IMR-90 (cell line): ENCODE measurements around the gene SYNGR2. TPM values are rescaled to one million over a fixed set of nuclear protein-coding genes. Genes with fewer than 3 reads are reported as not detected.
A peak's percentile ranks its signal among the peaks of the same experiment; 100 is the strongest.

Source experiments
- ATAC-seq: fragments of 200-7000 bp; cut with Tn5 transposase; 2 replicates; pipeline ENCODE4 v1.9.1; 2020; ENCODE audit warnings: low read depth, mild to moderate bottlenecking, moderate library complexity
- BruUV-seq: library from RNA; stranded (reverse); fragments of 400-500 nt; replicated peaks from 2 replicates; lab custom pipeline; 2021; lab: Mats Ljungman, UMichigan
- CTCF ChIA-PET: fragments of 300-600 bp; formaldehyde crosslinking; extraction: SDS; loops from one replicate; lab custom pipeline; 2021; ENCODE audit warnings: antibody characterized with exemption; lab: Yijun Ruan, JAX
- POLR2A ChIA-PET: fragments of 300-600 bp; sonication (Branson Sonifier 250); formaldehyde crosslinking; loops from one replicate; lab custom pipeline; 2022; ENCODE audit warnings: antibody characterized with exemption; ENCODE audit not compliant: unreplicated experiment; lab: Charles Lee
- DNase-seq: peaks from one replicate; pipeline ENCODE4 v3.0.0; 2013
- H2AFZ ChIP-seq: replicated peaks from 2 replicates; pipeline ENCODE3; 2013; ENCODE audit warnings: low read length, mild to moderate bottlenecking; ENCODE audit not compliant: poor library complexity
- H2AK5ac ChIP-seq: 2 replicates; pipeline ENCODE4 v1.6.1; 2013; ENCODE audit warnings: low read depth, low read length, inconsistent platforms
- H2AK9ac ChIP-seq: replicated peaks from 2 replicates; pipeline ENCODE3; 2013; ENCODE audit warnings: mild to moderate bottlenecking, low read depth, low read length, moderate library complexity; ENCODE audit not compliant: poor library complexity
- H2BK120ac ChIP-seq: 2 replicates; pipeline ENCODE4 v1.6.1; 2013; ENCODE audit warnings: low read depth, low read length, inconsistent platforms
- H2BK15ac ChIP-seq: 3 replicates; pipeline ENCODE4 v1.6.1; 2013; ENCODE audit warnings: low read depth, low read length, inconsistent platforms
- H2BK20ac ChIP-seq: 2 replicates; pipeline ENCODE4 v1.6.1; 2013; ENCODE audit warnings: low read depth, mild to moderate bottlenecking, inconsistent platforms, low read length, moderate library complexity
- H2BK5ac ChIP-seq: 2 replicates; pipeline ENCODE4 v1.6.1; 2013; ENCODE audit warnings: mild to moderate bottlenecking, low read depth, low read length, inconsistent platforms; ENCODE audit not compliant: poor library complexity, severe bottlenecking
- H3K14ac ChIP-seq: replicated peaks from 2 replicates; pipeline ENCODE4 v1.6.1; 2013; ENCODE audit warnings: low read depth, low read length, inconsistent platforms
- H3K18ac ChIP-seq: 2 replicates; pipeline ENCODE4 v1.6.1; 2013; ENCODE audit warnings: low read depth, low read length, control low read depth
- H3K23ac ChIP-seq: 2 replicates; pipeline ENCODE4 v1.6.1; 2013; ENCODE audit warnings: low read depth, low read length, inconsistent platforms
- H3K27ac ChIP-seq: 2 replicates; pipeline ENCODE4 v1.5.1; 2013; ENCODE audit warnings: mild to moderate bottlenecking, control low read depth, low read length; ENCODE audit not compliant: insufficient read depth
- H3K27me3 ChIP-seq: 2 replicates; pipeline ENCODE4 v1.6.1; 2013; ENCODE audit warnings: low read length; ENCODE audit not compliant: control insufficient read depth, insufficient read depth
- H3K36me3 ChIP-seq: 2 replicates; pipeline ENCODE4 v1.6.1; 2013; ENCODE audit warnings: low read length, mixed read lengths; ENCODE audit not compliant: control insufficient read depth, insufficient read depth
- H3K4ac ChIP-seq: 2 replicates; pipeline ENCODE4 v1.6.1; 2013; ENCODE audit warnings: low read depth, low read length, inconsistent platforms
- H3K4me1 ChIP-seq: 2 replicates; pipeline ENCODE4 v1.6.1; 2013; ENCODE audit warnings: low read length, mixed read lengths; ENCODE audit not compliant: control insufficient read depth, insufficient read depth
- H3K4me2 ChIP-seq: 2 replicates; pipeline ENCODE4 v1.6.1; 2013; ENCODE audit warnings: low read depth, mild to moderate bottlenecking, control low read depth, low read length, moderate library complexity
- H3K4me3 ChIP-seq: 2 replicates; pipeline ENCODE4 v1.5.1; 2013; ENCODE audit warnings: low read depth, mild to moderate bottlenecking, control low read depth, low read length, moderate library complexity; ENCODE audit not compliant: insufficient read depth
- H3K56ac ChIP-seq: 2 replicates; pipeline ENCODE4 v1.6.1; 2013; ENCODE audit warnings: low read length, inconsistent platforms; ENCODE audit not compliant: insufficient read depth; ENCODE audit errors: extremely low read depth
- H3K79me1 ChIP-seq, 2 experiments: 2 replicates each; pipeline ENCODE4 v1.6.1; 2013; ENCODE audit warnings: low read length in 2 of 2, inconsistent platforms in 1 of 2, low read depth in 1 of 2
- H3K9ac ChIP-seq: 2 replicates; pipeline ENCODE4 v1.6.1; 2013; ENCODE audit warnings: low read depth, low read length, control low read depth
- H3K9me1 ChIP-seq: 2 replicates; pipeline ENCODE4 v1.6.1; 2013; ENCODE audit warnings: low read length, inconsistent platforms; ENCODE audit not compliant: insufficient read depth
- H3K9me3 ChIP-seq: 2 replicates; pipeline ENCODE4 v1.6.1; 2013; ENCODE audit warnings: low read length; ENCODE audit not compliant: control insufficient read depth, insufficient read depth
- H4K20me1 ChIP-seq: 2 replicates; pipeline ENCODE4 v1.6.1; 2013; ENCODE audit warnings: low read length, inconsistent platforms; ENCODE audit not compliant: insufficient read depth
- H4K5ac ChIP-seq: 2 replicates; pipeline ENCODE4 v1.6.1; 2013; ENCODE audit warnings: mild to moderate bottlenecking, low read depth, low read length, control low read depth
- H4K8ac ChIP-seq, 2 experiments: 2 replicates each; pipeline ENCODE4 v1.6.1; 2013; ENCODE audit warnings: low read depth in 2 of 2, low read length in 2 of 2, control low read depth in 1 of 2, inconsistent platforms in 1 of 2
- H4K91ac ChIP-seq: 2 replicates; pipeline ENCODE4 v1.6.1; 2013; ENCODE audit warnings: low read depth, low read length, inconsistent platforms; ENCODE audit not compliant: insufficient read depth
- MAZ ChIP-seq: IDR thresholded peaks from 2 replicates; pipeline ENCODE4 v1.6.1; 2012; ENCODE audit warnings: low read depth, mild to moderate bottlenecking, low read length, improper control_type of control experiment, moderate library complexity, borderline replicate concordance
- NFE2L2 ChIP-seq: fragments of 150-350 bp; IDR thresholded peaks from 2 replicates; pipeline ENCODE4 v1.6.1; 2016; ENCODE audit warnings: low read depth, mild to moderate bottlenecking, low read length
- WGBS, 2 experiments: methylation state at CpG; one replicate each; pipeline versions ENCODE4 v1.1.5 to v1.1.7; 2013; ENCODE audit warnings: missing lambda C conversion rate in 2 of 2; ENCODE audit not compliant: insufficient read length in 1 of 2; ENCODE audit errors: extremely low coverage in 2 of 2; 5-methylcytosine and 5-hydroxymethylcytosine counted together
- dilution Hi-C: fragments of 300-500 bp; cut with HindIII; formaldehyde crosslinking; loops from one replicate; pipeline ENCODE4 v1.14.3; 2018; ENCODE audit warnings: low sequenced_read_pairs; ENCODE audit not compliant: unreplicated experiment
- in situ Hi-C: fragments of 300-500 bp; cut with MboI; formaldehyde crosslinking; loops from 3 replicates; pipeline ENCODE4 v1.14.3; 2019; ENCODE audit warnings: low sequenced_read_pairs, inconsistent platforms, mixed read lengths
- intact Hi-C: fragments of 100-400 bp; cut with micrococcal nuclease; formaldehyde crosslinking; loops from 2 replicates; pipeline ENCODE4 v1.10.0; 2022
- polyA plus RNA-seq, 3 experiments: library from polyadenylated mRNA; depleted of rRNA; stranded (reverse); fragments of >200 nt; gene quantifications; 2 replicates each; pipeline ENCODE4 v1.2.3, GENCODE V29; 2012; ENCODE audit warnings: low replicate concordance in 1 of 3
- total RNA-seq: library from RNA; depleted of rRNA; stranded (reverse); fragments of >200 nt; gene quantifications from 2 replicates; pipeline ENCODE4 v1.2.3, GENCODE V29; 2012

The SYNGR2 gene
- total and polyA plus RNA-seq, 2 of the 4 experiments (the other 2 are of a cell fraction): 11.1 to 63.1 TPM

DNA sequence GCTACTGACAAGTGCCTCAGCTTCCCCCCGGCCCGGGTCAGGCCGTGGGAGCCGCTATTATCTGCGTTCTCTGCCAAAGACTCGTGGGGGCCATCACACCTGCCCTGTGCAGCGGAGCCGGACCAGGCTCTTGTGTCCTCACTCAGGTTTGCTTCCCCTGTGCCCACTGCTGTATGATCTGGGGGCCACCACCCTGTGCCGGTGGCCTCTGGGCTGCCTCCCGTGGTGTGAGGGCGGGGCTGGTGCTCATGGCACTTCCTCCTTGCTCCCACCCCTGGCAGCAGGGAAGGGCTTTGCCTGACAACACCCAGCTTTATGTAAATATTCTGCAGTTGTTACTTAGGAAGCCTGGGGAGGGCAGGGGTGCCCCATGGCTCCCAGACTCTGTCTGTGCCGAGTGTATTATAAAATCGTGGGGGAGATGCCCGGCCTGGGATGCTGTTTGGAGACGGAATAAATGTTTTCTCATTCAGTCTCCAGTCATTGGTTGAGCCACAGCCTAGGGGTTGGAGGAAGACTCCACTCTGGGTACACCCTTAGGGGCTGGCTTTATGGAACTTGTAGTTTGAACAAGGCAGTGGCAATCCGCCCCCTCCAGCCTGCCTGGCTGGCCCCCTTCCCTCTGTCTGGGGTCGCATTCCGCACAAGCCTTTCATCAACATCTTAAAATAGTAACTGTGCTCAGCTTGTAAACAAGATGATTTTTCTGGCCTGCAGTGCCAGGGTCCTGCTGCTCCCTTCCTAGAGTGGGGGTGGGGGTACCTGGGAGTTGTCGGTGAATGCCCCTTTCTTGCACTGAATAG is 4.1 kb downstream of the SYNGR2 start:
- H3K56ac ChIP-seq: no peak overlapping the region
- no TSS peak for BruUV-seq
- H2AFZ ChIP-seq: peak overlapping the region; percentile 18
- ChIA-PET POLR2A (no interaction called here), CTCF (no interaction called here)
- dilution Hi-C loops: no loop called here
- peak overlapping the region; percentile 30; the same call in 1 of the 2 replicates for H3K4ac ChIP-seq
- H3K9ac ChIP-seq: no peak overlapping the region
- H2BK15ac ChIP-seq: no peak overlapping the region; the same call in 2 of the 3 replicates
- peak overlapping the region; percentile 72 for H2AK9ac ChIP-seq
- TF ChIP-seq MAZ (peak; percentile 49; the same call in 1 of the 2 replicates), NFE2L2 (no peak)
- H2BK5ac ChIP-seq: peak overlapping the region; percentile 0
- peak; percentile 44 for ATAC-seq
- H3K79me1 ChIP-seq: peaks cover 0 to 33% of the 10 kb centered on the region in 2 experiments; a peak in 2 of 4 replicates
- H4K5ac ChIP-seq: no peak overlapping the region
- DNase-seq: peak; percentile 49
- H3K4me2 ChIP-seq: peak overlapping the region; percentile 12; the same call in 1 of the 2 replicates
- peak overlapping the region; percentile 23; the same call in 1 of the 2 replicates for H2BK120ac ChIP-seq
- no peak overlapping the region for H3K4me3 ChIP-seq
- peaks cover 13% of the 10 kb centered on the region for H3K4me1 ChIP-seq
- H4K20me1 ChIP-seq: peaks cover 6% of the 10 kb centered on the region; the same call in 1 of the 2 replicates
- H3K23ac ChIP-seq: no peak overlapping the region
- H3K36me3 ChIP-seq: no peaks in the 10 kb centered on the region
- H3K9me3 ChIP-seq: no peaks in the 10 kb centered on the region
- peak overlapping the region in 1 of 2 experiments; percentile 4; a peak in 1 of 4 replicates for H4K8ac ChIP-seq
- intact Hi-C loops: no loop called here
- H3K27ac ChIP-seq: no peak overlapping the region
- no peak overlapping the region for H3K18ac ChIP-seq
- no peak overlapping the region for H3K14ac ChIP-seq
- 56% methylated on average over 4 of the region's 19 CpGs; no CpG with 5 or more reads in 1 of the 2 experiments for WGBS, 2 experiments
- H2BK20ac ChIP-seq: 0 out of 2 replicates have a peak overlapping the region, but pooled peaks have one; percentile 36
- peaks cover 8% of the 10 kb centered on the region; the same call in 1 of the 2 replicates for H3K9me1 ChIP-seq
- H4K91ac ChIP-seq: 0 out of 2 replicates have a peak overlapping the region, but pooled peaks have one; percentile 23
- in situ Hi-C loops: no loop called here
- peak overlapping the region; percentile 7; the same call in 1 of the 2 replicates for H2AK5ac ChIP-seq
- no peaks in the 10 kb centered on the region for H3K27me3 ChIP-seq
